ENCODE measurements around the gene PAX5.

Gene PAX5

GRCh38 chr9:36892279-36892678 lies 141.8 kb downstream of the PAX5 start:
- DNase-seq (ENCODE audit: low spot score), result no peak

DNA sequence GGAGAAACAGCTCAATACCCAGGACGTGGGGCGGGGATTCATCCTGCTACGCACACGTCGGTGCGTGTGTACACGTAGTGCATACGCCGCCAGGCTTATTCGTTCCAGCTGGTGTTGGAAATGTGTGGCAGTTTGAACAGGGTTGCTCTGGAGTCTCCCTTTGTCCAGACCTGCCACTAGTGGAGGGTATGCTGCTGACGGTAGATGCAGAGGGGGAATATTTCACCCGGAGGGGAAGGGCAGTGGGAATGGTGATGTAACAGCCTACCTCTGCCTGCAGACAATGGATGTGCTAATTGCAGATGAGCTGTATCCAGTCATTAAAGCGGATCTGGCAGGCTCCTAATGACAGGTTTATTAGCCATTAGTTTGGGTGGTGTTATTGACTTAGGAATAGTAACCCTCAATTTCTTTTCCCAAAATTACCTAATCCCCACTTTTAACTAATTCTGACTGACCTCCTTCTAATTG lies 142.7 kb downstream of the PAX5 start:
- TF ChIP-seq, protein P1, sequence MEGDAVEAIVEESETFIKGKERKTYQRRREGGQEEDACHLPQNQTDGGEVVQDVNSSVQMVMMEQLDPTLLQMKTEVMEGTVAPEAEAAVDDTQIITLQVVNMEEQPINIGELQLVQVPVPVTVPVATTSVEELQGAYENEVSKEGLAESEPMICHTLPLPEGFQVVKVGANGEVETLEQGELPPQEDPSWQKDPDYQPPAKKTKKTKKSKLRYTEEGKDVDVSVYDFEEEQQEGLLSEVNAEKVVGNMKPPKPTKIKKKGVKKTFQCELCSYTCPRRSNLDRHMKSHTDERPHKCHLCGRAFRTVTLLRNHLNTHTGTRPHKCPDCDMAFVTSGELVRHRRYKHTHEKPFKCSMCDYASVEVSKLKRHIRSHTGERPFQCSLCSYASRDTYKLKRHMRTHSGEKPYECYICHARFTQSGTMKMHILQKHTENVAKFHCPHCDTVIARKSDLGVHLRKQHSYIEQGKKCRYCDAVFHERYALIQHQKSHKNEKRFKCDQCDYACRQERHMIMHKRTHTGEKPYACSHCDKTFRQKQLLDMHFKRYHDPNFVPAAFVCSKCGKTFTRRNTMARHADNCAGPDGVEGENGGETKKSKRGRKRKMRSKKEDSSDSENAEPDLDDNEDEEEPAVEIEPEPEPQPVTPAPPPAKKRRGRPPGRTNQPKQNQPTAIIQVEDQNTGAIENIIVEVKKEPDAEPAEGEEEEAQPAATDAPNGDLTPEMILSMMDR (IDR thresholded peaks at IDR 0.05; ENCODE audit: extremely low read depth, missing control alignments), result no peak
- DNase-seq (ENCODE audit: low spot score), result no peak

More at GRCh38 chr9:36892279-36892678, 141.8 kb downstream of the PAX5 start:
- TF ChIP-seq, protein P1 (IDR thresholded peaks at IDR 0.05; ENCODE audit: extremely low read depth, missing control alignments), result no peak

DNA sequence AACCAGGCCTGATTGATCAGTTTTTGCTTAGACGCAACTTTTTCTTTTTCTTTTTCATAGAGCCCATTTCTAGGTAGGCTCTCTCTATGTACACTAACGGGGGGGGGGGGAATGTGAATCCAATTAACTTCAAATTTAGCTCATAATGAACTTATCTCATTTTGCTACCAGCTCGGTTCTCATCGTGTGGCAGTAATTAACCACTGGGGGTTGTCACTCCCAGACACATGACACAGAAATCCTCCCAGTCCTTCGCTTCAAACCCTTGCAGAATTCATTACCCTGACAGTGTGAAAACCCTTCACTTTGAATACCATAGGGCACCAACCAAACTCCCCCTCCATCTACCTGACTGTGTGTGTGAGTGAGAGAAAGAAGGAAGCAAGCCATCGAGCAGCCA lies 144.2 kb downstream of the PAX5 start:
- TF ChIP-seq, protein P1 (IDR thresholded peaks at IDR 0.05; ENCODE audit: extremely low read depth, missing control alignments), result no peak
- DNase-seq (ENCODE audit: low spot score), result no peak

- TF ChIP-seq, protein P1 (IDR thresholded peaks at IDR 0.05; ENCODE audit: extremely low read depth, missing control alignments), result no peak
- DNase-seq (ENCODE audit: low spot score), result no peak
These were observed 145.5 kb downstream of the PAX5 start for GRCh38 chr9:36888551-36888950.

DNA sequence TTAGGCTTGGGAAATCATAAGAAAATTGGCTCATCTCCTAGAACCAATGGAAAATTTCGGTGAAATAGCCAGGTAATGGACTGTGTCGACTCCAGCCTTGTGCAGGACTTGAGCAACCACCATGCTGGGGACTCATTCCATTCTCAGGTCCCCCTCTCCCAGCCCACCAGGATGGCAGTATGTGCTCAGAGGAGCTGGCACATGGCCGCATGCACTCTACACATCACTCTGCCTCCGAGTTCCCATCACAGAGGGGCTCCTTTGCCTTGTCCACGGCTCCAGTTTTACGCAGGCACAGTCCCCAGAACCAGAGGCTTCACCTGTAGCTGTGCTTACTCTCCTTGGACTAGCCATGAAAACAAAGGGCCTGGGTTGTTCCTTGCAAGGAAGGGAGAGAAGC lies 149.3 kb downstream of the PAX5 start:
- DNase-seq (ENCODE audit: low spot score), result no peak
- TF ChIP-seq, protein P1 (IDR thresholded peaks at IDR 0.05; ENCODE audit: extremely low read depth, missing control alignments), result no peak

DNA sequence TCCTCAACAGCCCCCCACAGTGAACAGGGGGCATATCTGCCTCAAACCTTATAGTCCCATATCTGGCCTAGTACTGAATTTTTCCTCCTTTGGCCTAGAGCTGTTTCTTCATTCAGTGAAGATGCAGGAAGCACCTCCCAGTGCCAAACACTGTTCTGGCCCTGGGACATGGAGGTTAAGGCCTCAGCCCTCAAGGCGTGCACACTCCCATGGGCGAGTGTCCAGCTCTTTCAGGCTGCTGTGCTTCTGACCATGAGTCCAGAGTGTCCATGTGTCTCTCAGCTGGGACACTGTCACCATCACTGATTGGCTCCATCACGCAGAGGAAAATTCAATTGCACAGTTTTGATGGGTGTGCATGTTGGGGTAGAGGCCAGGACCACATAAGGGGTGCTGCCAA lies 151.5 kb downstream of the PAX5 start:
- no peak for DNase-seq (ENCODE audit: low spot score)
- TF ChIP-seq, protein P1 (IDR thresholded peaks at IDR 0.05; ENCODE audit: extremely low read depth, missing control alignments), result no peak

DNA sequence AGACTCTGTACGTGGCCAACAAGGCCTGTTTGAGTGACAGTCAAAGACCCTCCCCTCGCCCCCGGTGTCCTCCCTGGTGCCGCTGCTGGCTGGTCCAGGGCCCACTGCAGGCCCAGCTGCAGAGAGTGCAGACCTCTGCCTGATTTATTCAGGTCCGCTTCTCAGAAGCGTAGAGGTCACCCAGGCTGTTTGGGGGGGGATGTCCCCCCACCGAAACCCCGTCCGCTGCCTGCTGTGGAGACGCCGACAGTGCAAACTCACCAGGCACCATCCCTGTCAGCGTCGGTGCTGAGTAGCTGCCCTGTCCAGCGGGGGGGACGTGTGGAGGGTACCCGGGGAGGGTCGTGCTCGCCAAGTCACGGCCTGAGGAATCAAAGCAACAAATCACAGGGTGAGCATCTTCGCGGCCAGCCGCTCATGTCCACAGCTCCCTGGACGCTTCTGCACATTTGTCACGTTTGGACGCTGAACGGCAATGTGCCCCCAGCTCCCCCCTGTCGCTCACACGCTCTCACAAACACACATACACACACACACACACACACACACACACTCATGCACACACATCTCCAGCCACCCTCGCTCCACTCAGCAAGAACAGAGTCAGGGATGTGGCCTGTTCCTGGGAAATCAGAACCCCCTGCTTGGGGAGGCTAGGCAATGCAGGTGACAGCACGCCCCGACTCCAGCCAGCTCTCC lies 152.2 kb downstream of the PAX5 start:
- no peak for DNase-seq (ENCODE audit: low spot score)
- TF ChIP-seq, protein P1 (IDR thresholded peaks at IDR 0.05; ENCODE audit: extremely low read depth, missing control alignments), result no peak

Data from GM20000 (cell line).